AG10803 (cell line): ENCODE measurements around the gene ARHGAP26.

ENCODE experiments used
- DNase-seq: peaks from one replicate; pipeline ENCODE4 v3.0.0; 2010; ENCODE audit warnings: low read depth
- H3K4me3 ChIP-seq: 2 replicates; pipeline ENCODE4 v1.5.1; 2011; ENCODE audit warnings: mild to moderate bottlenecking, low read length, control low read depth
- TF ChIP-seq, protein P1 (sequence below): conservative IDR thresholded peaks from 2 replicates; pipeline ENCODE4 v1.5.1; 2011; ENCODE audit warnings: mild to moderate bottlenecking, low read length, control low read depth, inconsistent platforms

ARHGAP26 gene

DNA sequence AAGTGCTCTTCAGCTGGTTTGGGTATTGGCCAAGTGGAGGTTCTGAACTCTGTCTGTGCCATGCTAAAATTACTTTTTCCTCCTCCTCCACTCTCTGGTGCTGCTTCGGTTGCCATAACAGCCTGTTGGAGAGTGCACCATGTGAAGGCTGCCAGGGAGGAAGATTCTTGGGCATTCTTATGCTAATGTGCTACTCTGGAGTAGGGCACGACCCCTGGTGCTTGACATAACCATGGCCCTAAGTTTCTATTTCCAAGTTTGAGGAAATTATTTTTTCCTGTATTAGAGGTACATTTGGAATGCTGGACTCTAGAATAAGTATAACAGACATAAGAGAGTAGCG, 111.6 kb downstream of the ARHGAP26 start:
- H3K4me3 ChIP-seq = no peak overlapping the region
- no peak for DNase-seq
- TF ChIP-seq, protein P1, sequence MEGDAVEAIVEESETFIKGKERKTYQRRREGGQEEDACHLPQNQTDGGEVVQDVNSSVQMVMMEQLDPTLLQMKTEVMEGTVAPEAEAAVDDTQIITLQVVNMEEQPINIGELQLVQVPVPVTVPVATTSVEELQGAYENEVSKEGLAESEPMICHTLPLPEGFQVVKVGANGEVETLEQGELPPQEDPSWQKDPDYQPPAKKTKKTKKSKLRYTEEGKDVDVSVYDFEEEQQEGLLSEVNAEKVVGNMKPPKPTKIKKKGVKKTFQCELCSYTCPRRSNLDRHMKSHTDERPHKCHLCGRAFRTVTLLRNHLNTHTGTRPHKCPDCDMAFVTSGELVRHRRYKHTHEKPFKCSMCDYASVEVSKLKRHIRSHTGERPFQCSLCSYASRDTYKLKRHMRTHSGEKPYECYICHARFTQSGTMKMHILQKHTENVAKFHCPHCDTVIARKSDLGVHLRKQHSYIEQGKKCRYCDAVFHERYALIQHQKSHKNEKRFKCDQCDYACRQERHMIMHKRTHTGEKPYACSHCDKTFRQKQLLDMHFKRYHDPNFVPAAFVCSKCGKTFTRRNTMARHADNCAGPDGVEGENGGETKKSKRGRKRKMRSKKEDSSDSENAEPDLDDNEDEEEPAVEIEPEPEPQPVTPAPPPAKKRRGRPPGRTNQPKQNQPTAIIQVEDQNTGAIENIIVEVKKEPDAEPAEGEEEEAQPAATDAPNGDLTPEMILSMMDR = no peak

DNA sequence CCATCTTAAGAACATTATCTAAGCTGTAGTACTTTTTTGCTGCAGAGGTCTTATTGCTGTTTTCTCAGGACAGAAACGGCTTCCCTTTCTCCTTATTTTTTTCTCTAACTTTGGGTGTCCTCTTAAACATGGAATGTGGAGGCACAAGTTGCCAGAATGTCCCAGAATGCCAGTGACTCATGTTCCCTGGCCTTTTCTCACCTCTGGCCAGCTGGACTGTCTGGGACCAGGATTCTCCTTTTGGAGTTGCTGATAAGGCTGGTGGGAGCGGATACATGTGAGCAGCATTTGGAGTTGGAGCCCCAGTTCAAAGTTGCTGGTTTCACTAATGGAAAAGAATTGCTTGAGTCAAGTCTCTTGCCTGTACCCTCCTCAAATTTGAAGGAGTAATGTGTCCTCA, 112.8 kb downstream of the ARHGAP26 start:
- no peak overlapping the region for H3K4me3 ChIP-seq
- TF ChIP-seq, protein P1 = no peak
- DNase-seq = peak; percentile 64

DNA sequence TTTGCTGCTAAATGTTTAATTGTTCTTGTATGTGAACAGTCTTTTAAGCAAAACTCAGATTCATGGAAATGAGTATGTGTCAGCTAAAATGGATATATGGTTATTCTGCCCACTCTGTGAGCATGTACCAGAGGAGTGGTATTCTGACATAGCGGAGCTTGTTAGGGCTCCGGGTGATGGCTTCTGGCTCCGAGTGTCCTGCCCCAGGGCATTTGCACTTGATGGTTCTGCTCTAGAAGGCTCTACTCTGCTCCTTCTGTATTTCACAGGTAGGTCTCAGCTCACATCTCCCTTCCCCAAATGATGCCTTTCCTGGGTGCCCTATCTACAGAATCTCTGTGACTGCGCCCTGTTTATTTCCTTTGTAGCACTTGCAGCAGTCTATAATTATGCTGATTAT, 113.3 kb downstream of the ARHGAP26 start:
- H3K4me3 ChIP-seq = no peak overlapping the region
- no peak for DNase-seq
- TF ChIP-seq, protein P1 = no peak

DNA sequence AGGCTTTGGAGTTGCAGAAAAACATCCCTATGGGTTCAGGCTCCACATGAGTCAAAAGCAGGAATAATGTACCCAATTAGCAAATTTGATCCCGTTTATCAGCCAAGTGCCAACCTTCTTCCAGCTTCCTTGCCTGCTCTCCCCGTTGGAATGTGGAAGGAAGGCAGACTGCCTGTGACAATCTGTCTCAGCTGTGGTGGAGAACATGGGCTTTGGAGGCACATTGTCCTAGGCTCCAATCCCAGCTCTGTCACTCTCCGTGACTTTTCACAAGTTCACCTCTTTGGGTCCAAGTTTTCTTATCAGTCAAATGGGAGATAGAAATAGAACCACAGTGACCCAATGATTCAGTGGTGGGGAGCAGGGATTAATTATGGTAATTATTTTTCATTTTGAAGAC, 113.9 kb downstream of the ARHGAP26 start:
- H3K4me3 ChIP-seq = no peak overlapping the region
- DNase-seq = no peak
- TF ChIP-seq, protein P1 = no peak

DNA sequence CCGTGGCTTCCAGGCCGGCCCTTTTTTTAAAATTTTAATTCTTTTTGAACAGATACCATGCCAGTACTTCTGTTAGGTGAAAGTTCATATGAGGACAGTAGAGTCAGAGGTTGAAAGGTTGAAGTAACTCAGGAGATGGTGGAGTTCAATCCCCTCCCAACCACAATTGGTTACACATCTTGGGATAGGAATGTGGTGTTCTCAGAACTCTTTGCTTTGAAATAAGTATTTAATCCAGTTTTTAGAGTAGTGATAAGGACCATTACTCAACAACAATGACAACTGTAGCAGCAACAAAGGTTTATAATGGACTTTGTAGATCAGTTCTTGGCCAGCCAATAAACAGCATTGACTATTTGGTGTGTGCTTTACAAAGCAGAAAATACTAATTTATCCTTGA, 116.0 kb downstream of the ARHGAP26 start:
- no peak overlapping the region for H3K4me3 ChIP-seq
- no peak for DNase-seq
- TF ChIP-seq, protein P1 = no peak

DNA sequence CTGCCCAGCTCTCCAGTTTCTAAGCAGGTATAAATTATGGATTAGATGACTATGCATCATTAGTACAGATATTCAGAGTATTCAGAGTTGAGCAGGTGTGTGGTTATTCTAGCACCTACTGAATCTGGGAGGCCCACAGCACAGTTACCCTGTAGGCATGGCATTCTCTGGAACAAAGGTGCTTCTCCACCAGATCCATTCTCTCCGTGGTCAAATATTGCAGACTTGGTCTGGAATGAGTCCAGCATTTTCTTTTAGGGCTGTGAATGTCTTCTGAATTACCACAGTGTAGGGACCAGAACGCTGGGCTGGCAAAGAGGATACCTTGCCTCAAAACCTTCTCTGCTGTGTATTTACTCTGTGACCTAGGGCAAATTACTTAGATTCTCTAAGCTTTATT, 116.8 kb downstream of the ARHGAP26 start:
- DNase-seq = no peak
- no peak overlapping the region for H3K4me3 ChIP-seq
- TF ChIP-seq, protein P1 = no peak

DNA sequence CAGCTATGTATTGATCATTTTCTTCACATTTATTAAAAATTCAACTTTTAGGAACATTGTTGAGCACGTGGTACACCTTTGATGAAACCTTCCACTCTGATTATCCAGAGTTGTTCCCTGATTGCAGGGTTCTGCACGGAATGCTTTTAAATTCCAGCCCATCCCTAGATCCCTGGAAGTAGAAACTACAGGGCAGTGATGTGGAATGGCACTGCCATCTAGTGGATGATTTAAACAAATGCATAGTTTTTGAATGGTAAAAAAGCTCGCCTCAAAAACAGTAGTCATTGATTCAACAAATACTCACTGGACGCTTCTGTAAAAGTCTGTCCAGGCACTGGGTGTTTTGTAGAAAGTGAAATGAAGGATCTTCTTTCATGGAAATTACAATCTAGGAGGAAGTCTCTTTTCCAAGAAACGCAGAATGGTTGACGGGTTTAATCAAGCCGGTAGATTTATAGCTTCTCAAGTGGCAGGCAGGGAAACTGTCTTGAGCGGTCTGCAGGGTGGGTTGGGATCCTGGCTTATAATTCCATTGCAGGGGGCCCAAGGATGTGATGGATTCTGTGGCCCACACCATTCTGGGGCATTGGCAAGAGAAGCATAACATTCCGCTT, 118.4 kb downstream of the ARHGAP26 start:
- TF ChIP-seq, protein P1 = peak; percentile 79
- H3K4me3 ChIP-seq = no peak overlapping the region
- DNase-seq = peak; percentile 65
